Activated CD4-positive, alpha-beta T cell treated with anti-CD3 and anti-CD28 coated beads, Interleukin-2, Interleukin-4, amounts not matched to agents 100 ng/mL and 50 ng/mL, durations not matched to agents 16 hours and 8 hours (primary cell): ENCODE data around the gene GARIN1A.
A peak's percentile ranks its signal among the peaks of the same experiment; 100 is the strongest.
"Not testable (repeated sequence)": the region's sequence is repeated elsewhere in the genome, so short reads cannot be mapped to it uniquely, and the experiment has no call there.

ENCODE experiments used
- DNase-seq: peaks from one replicate; pipeline ENCODE4 v3.0.0-alpha.2; 2020; ENCODE audit warnings: low spot score

Gene GARIN1A

GRCh38 chr7:128683738-128684137 is 11.6 kb downstream of the GARIN1A start:
- not testable (repeated sequence) for DNase-seq

- DNase-seq, result no peak
Observed at GRCh38 chr7:128687131-128687530, 15.0 kb downstream of the GARIN1A start.

- DNase-seq, result no peak
Observed at GRCh38 chr7:128688492-128688891, 16.4 kb downstream of the GARIN1A start.

- DNase-seq, result not testable (repeated sequence)
Observed at GRCh38 chr7:128689161-128689935, 17.3 kb downstream of the GARIN1A start.

- DNase-seq, result no peak
Observed at GRCh38 chr7:128691227-128691626, 19.1 kb downstream of the GARIN1A start.

- DNase-seq, result no peak
Observed at GRCh38 chr7:128692623-128693270, 20.7 kb downstream of the GARIN1A start.

- no peak for DNase-seq
Observed at GRCh38 chr7:128693373-128694015, 21.4 kb downstream of the GARIN1A start.

GRCh38 chr7:128694738-128695137 is 22.6 kb downstream of the GARIN1A start:
- DNase-seq, result no peak

- peak; percentile 52 for DNase-seq
Observed at GRCh38 chr7:128697302-128697905, 25.3 kb downstream of the GARIN1A start.

GRCh38 chr7:128699196-128699712 is 27.2 kb downstream of the GARIN1A start:
- no peak for DNase-seq

GRCh38 chr7:128699895-128700294 is 27.8 kb downstream of the GARIN1A start:
- DNase-seq, result no peak

- no peak for DNase-seq
Observed at GRCh38 chr7:128701062-128701785, 29.1 kb downstream of the GARIN1A start.

GRCh38 chr7:128703609-128704241 is 31.6 kb downstream of the GARIN1A start:
- no peak for DNase-seq

- DNase-seq, result no peak
Observed at GRCh38 chr7:128705891-128706333, 33.8 kb downstream of the GARIN1A start.

- no peak for DNase-seq
Observed at GRCh38 chr7:128707752-128708151, 35.7 kb downstream of the GARIN1A start.

GRCh38 chr7:128708235-128708634 is 36.1 kb downstream of the GARIN1A start:
- DNase-seq, result no peak

GRCh38 chr7:128708824-128709223 is 36.7 kb downstream of the GARIN1A start:
- no peak for DNase-seq

- DNase-seq, result no peak
Observed at GRCh38 chr7:128710481-128710880, 38.4 kb downstream of the GARIN1A start.

- DNase-seq, result no peak
Observed at GRCh38 chr7:128713794-128714193, 41.7 kb downstream of the GARIN1A start.

GRCh38 chr7:128714701-128715495 is 42.8 kb downstream of the GARIN1A start:
- no peak for DNase-seq
